Measurements from ENCODE around the gene NFE2L3.

GRCh38 chr7:26192485-26193087 lies 40.6 kb downstream of the NFE2L3 start:
- TF ChIP-seq CTCF (IDR thresholded peaks at IDR 0.05) (no peak), EZH2 (IDR thresholded peaks at IDR 0.05; ENCODE audit: borderline replicate concordance, insufficient read depth, low read depth, low read length, poor library complexity, severe bottlenecking) (no peak)
